IMR-90 (cell line): ENCODE results near the gene ZNF613.
A peak's percentile ranks its signal among the peaks of the same experiment; 100 is the strongest.

Experiments used
- BHLHE40 ChIP-seq: fragments of 150-350 bp; IDR thresholded peaks from 2 replicates; pipeline ENCODE4 v1.6.1; 2016; ENCODE audit warnings: mild to moderate bottlenecking, low read depth, low read length
- CEBPB ChIP-seq: IDR thresholded peaks from 2 replicates; pipeline ENCODE4 v1.6.1; 2012; ENCODE audit warnings: low read depth, low read length, improper control_type of control experiment
- CHD1 ChIP-seq: IDR thresholded peaks from 2 replicates; pipeline ENCODE4 v1.6.1; 2012; ENCODE audit warnings: low read depth, low read length, improper control_type of control experiment
- MAFK ChIP-seq: IDR thresholded peaks from 2 replicates; pipeline ENCODE4 v1.6.1; 2012; ENCODE audit warnings: low read depth, low read length, improper control_type of control experiment
- MAZ ChIP-seq: IDR thresholded peaks from 2 replicates; pipeline ENCODE4 v1.6.1; 2012; ENCODE audit warnings: low read depth, mild to moderate bottlenecking, low read length, improper control_type of control experiment, moderate library complexity, borderline replicate concordance
- MXI1 ChIP-seq: IDR thresholded peaks from 2 replicates; pipeline ENCODE4 v1.6.1; 2012; ENCODE audit warnings: low read depth, mild to moderate bottlenecking, low read length, moderate library complexity, borderline replicate concordance
- POLR2A ChIP-seq: IDR thresholded peaks from 2 replicates; pipeline ENCODE4 v1.6.1; 2012; ENCODE audit warnings: mild to moderate bottlenecking, low read depth, low read length
- RAD21 ChIP-seq: IDR thresholded peaks from 2 replicates; pipeline ENCODE4 v1.6.1; 2012; ENCODE audit warnings: low read length, improper control_type of control experiment
- RCOR1 ChIP-seq: IDR thresholded peaks from 2 replicates; pipeline ENCODE4 v1.6.1; 2012; ENCODE audit warnings: mild to moderate bottlenecking, low read length, improper control_type of control experiment; ENCODE audit not compliant: insufficient replicate concordance
- RFX5 ChIP-seq: IDR thresholded peaks from 2 replicates; pipeline ENCODE4 v1.8.0; 2012; ENCODE audit warnings: low read depth, mild to moderate bottlenecking, low read length, moderate library complexity
- SMC3 ChIP-seq: fragments of 150-350 bp; IDR thresholded peaks from 2 replicates; pipeline ENCODE4 v1.6.1; 2016; ENCODE audit warnings: low read depth, mild to moderate bottlenecking, antibody characterized with exemption, low read length, moderate library complexity
- TF ChIP-seq, protein P1 (sequence below): conservative IDR thresholded peaks from 2 replicates; pipeline ENCODE4 v1.5.1; 2012; ENCODE audit warnings: mild to moderate bottlenecking, low read depth, low read length, improper control_type of control experiment
- TF ChIP-seq, protein P2 (sequence below): fragments of 150-350 bp; IDR thresholded peaks from 2 replicates; pipeline ENCODE4 v1.6.1; 2017; ENCODE audit warnings: mild to moderate bottlenecking, antibody characterized with exemption, low read length, low read depth
- TF ChIP-seq, protein P3 (sequence below): fragments of 150-350 bp; IDR thresholded peaks from 2 replicates; pipeline ENCODE4 v1.6.1; 2016; ENCODE audit warnings: low read depth, mild to moderate bottlenecking, low read length, moderate library complexity, borderline replicate concordance

DNA sequence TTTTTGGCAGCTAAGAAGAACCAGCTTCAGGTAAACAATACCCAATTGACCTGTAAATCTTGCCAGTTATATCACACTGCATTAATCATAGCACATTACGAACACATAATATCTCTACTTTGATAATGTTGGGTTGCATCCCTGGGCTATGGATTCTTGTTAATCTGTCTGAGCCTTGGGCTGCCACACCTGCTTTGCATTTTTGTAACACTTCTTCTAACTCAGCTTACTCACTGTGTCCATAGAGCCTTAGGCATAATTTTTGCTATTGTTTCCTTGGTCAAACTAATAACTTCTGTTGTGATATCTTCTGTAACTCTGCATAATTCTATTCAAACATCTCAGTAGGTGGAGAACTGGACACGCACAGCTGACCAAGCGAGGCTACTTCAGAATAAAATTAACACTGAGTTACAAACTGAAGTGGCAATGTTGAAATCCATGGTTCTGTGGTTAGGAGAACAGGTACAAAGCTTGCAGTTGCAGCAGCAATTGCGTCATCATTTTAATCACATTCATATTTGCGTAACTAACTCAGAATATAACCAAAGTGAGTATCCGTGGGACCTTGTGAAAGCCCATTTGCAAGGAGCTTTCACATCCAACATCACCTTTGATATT, 53.0 kb downstream of the ZNF613 start:
- no peak for TF ChIP-seq SMC3
- TF ChIP-seq, protein P1, sequence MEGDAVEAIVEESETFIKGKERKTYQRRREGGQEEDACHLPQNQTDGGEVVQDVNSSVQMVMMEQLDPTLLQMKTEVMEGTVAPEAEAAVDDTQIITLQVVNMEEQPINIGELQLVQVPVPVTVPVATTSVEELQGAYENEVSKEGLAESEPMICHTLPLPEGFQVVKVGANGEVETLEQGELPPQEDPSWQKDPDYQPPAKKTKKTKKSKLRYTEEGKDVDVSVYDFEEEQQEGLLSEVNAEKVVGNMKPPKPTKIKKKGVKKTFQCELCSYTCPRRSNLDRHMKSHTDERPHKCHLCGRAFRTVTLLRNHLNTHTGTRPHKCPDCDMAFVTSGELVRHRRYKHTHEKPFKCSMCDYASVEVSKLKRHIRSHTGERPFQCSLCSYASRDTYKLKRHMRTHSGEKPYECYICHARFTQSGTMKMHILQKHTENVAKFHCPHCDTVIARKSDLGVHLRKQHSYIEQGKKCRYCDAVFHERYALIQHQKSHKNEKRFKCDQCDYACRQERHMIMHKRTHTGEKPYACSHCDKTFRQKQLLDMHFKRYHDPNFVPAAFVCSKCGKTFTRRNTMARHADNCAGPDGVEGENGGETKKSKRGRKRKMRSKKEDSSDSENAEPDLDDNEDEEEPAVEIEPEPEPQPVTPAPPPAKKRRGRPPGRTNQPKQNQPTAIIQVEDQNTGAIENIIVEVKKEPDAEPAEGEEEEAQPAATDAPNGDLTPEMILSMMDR = no peak
- peak; percentile 67 for TF ChIP-seq CEBPB
- TF ChIP-seq POLR2A = no peak
- TF ChIP-seq BHLHE40 = no peak
- no peak for TF ChIP-seq MXI1
- TF ChIP-seq RAD21 = no peak
- TF ChIP-seq MAZ = no peak
- TF ChIP-seq, protein P2, sequence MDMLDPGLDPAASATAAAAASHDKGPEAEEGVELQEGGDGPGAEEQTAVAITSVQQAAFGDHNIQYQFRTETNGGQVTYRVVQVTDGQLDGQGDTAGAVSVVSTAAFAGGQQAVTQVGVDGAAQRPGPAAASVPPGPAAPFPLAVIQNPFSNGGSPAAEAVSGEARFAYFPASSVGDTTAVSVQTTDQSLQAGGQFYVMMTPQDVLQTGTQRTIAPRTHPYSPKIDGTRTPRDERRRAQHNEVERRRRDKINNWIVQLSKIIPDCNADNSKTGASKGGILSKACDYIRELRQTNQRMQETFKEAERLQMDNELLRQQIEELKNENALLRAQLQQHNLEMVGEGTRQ = no peak
- TF ChIP-seq MAFK = no peak
- no peak for TF ChIP-seq RFX5
- TF ChIP-seq CHD1 = no peak
- TF ChIP-seq, protein P3, sequence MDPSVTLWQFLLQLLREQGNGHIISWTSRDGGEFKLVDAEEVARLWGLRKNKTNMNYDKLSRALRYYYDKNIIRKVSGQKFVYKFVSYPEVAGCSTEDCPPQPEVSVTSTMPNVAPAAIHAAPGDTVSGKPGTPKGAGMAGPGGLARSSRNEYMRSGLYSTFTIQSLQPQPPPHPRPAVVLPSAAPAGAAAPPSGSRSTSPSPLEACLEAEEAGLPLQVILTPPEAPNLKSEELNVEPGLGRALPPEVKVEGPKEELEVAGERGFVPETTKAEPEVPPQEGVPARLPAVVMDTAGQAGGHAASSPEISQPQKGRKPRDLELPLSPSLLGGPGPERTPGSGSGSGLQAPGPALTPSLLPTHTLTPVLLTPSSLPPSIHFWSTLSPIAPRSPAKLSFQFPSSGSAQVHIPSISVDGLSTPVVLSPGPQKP = no peak
- no peak for TF ChIP-seq RCOR1
